22Rv1 (cell line): ENCODE results near the gene BAIAP3.

ENCODE experiments used
- H3K27ac ChIP-seq: fragments of 450-650 bp; 2 replicates; pipeline ENCODE4 v1.5.1; 2017
- ZFX ChIP-seq: fragments of 450-650 bp; IDR thresholded peaks from 2 replicates; pipeline ENCODE4 v1.6.1; 2017; ENCODE audit warnings: antibody characterized with exemption, borderline replicate concordance
- TF ChIP-seq, protein P1 (sequence below): fragments of 450-650 bp; IDR thresholded peaks from 2 replicates; pipeline ENCODE4 v1.5.1; 2017; ENCODE audit warnings: mild to moderate bottlenecking

Gene BAIAP3

DNA sequence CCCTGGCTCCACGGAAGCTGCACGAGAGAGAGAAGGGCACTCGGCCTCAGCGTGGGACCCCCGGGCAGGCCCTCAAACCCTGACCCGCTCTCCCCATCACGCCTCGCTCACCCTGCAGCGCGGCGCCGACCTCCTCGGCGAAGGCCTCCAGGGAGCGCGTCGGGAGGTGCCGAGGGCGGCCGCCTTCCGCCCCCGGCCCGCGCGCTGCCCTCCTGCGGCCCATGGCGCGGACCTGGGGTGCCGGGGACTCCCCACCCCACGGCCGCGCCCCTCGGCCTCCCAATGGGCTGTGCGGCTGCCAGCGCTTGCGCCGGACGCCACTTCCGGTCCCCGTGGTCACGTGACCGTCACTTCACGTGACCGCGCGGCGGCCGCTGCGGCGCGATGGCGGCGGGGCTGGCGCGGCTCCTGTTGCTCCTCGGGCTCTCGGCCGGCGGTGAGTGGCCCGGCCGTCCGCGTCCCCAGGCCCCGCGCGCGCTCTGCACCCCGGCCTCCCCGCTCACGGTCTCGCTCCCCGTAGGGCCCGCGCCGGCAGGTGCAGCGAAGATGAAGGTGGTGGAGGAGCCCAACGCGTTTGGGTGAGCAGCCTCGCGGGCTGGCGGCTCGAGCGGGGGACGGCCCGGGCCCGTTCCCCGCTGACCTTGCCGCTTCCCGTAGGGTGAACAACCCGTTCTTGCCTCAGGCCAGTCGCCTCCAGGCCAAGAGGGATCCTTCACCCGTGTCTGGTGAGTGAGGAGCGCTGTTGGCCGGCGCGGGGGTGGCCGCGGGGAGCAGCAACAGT is 18.3 kb downstream of the BAIAP3 start, which contains the start of the genes GNPTG and TSR3:
Gene GNPTG, plus strand, starts transcription at position 350 of the 781 bp plus-strand sequence. Its CDS starts 35 bp downstream, at position 385.
Gene TSR3, minus strand, starts transcription at position 297 of the 781 bp plus-strand sequence. Its CDS starts 74 bp downstream, at position 223.
- no peak for TF ChIP-seq ZFX
- TF ChIP-seq, protein P1, sequence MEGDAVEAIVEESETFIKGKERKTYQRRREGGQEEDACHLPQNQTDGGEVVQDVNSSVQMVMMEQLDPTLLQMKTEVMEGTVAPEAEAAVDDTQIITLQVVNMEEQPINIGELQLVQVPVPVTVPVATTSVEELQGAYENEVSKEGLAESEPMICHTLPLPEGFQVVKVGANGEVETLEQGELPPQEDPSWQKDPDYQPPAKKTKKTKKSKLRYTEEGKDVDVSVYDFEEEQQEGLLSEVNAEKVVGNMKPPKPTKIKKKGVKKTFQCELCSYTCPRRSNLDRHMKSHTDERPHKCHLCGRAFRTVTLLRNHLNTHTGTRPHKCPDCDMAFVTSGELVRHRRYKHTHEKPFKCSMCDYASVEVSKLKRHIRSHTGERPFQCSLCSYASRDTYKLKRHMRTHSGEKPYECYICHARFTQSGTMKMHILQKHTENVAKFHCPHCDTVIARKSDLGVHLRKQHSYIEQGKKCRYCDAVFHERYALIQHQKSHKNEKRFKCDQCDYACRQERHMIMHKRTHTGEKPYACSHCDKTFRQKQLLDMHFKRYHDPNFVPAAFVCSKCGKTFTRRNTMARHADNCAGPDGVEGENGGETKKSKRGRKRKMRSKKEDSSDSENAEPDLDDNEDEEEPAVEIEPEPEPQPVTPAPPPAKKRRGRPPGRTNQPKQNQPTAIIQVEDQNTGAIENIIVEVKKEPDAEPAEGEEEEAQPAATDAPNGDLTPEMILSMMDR, result no peak
- peak within 1 kb of the TSS; percentile 52 for H3K27ac ChIP-seq

DNA sequence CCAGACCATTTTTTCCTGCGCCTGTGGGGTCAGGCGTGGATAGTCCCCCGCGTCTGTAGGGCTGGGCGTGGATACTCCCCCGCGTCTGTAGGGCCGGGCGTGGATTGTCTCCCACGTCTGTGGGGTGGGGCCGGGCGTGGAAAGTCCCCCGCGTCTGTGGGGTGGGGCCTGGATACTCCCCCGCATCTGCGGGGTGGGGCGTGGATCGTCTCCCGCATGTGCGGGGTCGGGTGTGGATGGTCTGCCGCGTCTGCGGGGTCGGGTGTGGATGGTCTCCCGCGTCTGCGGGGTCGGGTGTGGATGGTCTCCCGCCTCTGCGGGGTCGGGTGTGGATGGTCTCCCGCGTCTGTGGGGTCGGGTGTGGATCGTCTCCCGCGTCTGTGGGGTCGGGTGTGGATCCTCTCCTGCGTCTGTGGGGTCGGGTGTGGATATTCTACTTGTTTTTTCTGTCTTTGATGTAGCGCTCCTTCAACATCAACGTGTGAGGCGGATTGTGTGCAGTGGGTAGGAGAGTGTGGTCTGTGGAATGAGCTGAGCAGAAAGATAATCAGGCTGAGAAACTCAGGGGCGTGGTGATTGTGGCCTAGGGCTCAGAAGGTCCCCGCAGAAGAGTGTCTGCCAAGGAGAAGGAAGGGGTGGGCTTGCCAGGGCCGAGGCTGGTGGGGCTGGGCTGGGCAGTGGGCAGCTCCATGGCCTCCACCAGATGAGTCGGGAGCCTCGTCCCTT is 21.5 kb downstream of the BAIAP3 start:
- no peak overlapping the region for H3K27ac ChIP-seq
- TF ChIP-seq, protein P1, result no peak
- TF ChIP-seq ZFX, result no peak

DNA sequence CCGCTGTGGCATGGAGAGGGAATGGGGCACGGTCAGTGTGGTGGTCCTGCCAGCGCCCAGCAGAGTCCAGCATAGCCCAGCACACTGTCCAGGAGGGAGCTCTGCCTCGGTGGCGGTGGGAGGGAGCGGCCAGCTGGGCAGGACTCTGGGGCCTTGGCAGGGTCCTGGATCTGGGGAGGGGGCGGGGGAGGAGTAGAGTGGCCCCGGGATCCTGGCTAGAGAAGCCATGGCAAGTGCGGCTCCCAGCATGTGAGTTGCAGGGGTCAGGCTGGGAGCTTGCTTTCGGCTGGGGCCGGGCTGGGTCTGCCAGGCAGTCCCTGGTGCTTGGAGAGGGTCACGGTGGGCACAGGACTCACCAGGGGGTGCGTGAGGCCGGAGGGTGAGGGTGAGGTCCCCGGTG is 22.1 kb downstream of the BAIAP3 start:
- TF ChIP-seq, protein P1, result no peak
- no peak for TF ChIP-seq ZFX
- H3K27ac ChIP-seq, result no peak overlapping the region

- TF ChIP-seq ZFX, result no peak
- TF ChIP-seq, protein P1, result no peak
- no peak overlapping the region for H3K27ac ChIP-seq
Observed at GRCh38 chr16:1356061-1356900, 22.8 kb downstream of the BAIAP3 start.

DNA sequence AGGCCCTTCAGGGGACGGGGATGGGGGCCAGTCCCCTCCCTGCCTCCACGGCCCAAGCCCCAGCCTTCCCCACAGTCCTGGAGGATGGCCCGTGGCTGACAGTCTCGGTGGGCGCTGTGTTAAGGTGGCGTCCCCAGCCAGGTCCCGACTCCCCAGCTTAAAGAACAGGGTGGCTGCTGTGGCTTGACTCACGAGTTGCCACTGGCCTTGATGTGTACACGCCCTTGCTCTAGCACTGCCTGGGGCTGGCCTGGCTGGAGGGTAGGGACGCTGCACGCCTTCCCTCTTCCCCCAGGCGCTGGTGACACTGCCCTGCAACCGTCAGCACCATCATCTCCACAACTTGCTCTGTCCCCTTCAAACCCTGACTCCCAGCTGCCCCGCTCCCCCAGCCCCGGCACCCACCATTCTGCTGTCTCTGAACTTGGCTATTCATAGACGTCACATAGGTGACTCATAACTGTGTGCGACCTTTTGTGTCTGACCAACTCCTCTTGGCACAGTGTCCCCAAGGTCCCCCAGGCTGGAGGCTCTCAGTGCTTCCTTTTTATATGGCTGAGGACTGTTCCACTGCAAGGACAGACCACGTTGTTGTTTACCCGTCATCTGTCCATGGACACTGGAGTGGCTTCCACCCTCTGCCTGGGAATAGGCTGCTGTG is 24.6 kb downstream of the BAIAP3 start:
- TF ChIP-seq ZFX, result no peak
- TF ChIP-seq, protein P1, result no peak
- no peak overlapping the region; the same call in 1 of the 2 replicates for H3K27ac ChIP-seq

DNA sequence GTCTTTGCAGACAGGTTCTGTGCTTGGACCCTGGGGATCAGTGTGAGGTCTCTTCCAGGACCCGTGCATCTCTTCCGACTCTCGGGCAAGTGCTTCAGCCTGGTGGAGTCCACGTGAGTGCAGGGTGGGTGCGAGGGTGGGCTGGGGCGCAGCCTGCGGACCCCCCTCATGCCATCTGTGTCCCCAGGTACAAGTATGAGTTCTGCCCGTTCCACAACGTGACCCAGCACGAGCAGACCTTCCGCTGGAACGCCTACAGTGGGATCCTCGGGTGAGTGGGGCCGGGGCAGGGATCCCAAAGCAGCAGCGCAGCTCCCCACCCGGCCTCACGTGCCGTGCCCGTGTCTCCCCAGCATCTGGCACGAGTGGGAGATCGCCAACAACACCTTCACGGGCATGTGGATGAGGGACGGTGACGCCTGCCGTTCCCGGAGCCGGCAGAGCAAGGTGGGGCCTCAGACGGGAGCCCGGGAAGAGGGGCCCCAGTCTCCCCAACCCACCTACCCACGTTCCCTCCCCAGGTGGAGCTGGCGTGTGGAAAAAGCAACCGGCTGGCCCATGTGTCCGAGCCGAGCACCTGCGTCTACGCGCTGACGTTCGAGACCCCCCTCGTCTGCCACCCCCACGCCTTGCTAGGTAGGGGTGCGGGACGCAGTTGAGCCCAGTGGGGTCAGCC is 28.4 kb downstream of the BAIAP3 start:
- TF ChIP-seq, protein P1, result no peak
- no peak for TF ChIP-seq ZFX
- H3K27ac ChIP-seq, result no peak overlapping the region
